Measurements from ENCODE around the gene KRT76.

The KRT76 gene

DNA sequence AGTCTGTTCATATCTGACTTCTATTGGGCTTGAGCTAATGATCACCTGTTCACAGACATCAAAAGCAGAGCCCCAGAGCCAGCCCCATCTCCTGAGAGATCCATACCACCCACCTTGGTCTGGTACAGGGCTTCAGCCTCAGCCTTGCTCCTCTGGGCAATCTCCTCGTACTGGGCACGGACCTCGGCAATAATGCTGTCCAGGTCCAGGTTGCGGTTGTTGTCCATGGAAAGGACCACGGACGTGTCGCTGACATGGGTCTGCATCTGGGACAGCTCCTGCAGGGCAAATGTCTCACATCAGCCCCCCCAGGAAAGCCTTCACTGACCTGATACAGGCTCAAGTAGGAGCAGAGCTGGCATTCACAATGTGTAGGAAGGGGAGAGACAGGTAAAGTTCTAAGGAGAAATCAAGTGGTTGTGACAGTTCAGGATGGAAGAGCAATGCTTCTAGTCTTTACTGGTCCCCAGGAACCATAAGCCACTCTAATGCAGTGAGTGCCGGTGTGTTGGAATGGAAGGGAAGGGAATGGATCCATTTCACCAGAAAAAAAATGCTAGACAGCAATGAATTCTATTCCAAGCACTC lies 31.5 kb upstream of the KRT76 start:
- no peak overlapping the region for H3K27ac ChIP-seq
- no peak overlapping the region for H3K4me3 ChIP-seq
- DNase-seq (ENCODE audit: low spot score), result no peak
- TF ChIP-seq, protein P1, sequence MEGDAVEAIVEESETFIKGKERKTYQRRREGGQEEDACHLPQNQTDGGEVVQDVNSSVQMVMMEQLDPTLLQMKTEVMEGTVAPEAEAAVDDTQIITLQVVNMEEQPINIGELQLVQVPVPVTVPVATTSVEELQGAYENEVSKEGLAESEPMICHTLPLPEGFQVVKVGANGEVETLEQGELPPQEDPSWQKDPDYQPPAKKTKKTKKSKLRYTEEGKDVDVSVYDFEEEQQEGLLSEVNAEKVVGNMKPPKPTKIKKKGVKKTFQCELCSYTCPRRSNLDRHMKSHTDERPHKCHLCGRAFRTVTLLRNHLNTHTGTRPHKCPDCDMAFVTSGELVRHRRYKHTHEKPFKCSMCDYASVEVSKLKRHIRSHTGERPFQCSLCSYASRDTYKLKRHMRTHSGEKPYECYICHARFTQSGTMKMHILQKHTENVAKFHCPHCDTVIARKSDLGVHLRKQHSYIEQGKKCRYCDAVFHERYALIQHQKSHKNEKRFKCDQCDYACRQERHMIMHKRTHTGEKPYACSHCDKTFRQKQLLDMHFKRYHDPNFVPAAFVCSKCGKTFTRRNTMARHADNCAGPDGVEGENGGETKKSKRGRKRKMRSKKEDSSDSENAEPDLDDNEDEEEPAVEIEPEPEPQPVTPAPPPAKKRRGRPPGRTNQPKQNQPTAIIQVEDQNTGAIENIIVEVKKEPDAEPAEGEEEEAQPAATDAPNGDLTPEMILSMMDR (IDR thresholded peaks at IDR 0.05), result no peak

DNA sequence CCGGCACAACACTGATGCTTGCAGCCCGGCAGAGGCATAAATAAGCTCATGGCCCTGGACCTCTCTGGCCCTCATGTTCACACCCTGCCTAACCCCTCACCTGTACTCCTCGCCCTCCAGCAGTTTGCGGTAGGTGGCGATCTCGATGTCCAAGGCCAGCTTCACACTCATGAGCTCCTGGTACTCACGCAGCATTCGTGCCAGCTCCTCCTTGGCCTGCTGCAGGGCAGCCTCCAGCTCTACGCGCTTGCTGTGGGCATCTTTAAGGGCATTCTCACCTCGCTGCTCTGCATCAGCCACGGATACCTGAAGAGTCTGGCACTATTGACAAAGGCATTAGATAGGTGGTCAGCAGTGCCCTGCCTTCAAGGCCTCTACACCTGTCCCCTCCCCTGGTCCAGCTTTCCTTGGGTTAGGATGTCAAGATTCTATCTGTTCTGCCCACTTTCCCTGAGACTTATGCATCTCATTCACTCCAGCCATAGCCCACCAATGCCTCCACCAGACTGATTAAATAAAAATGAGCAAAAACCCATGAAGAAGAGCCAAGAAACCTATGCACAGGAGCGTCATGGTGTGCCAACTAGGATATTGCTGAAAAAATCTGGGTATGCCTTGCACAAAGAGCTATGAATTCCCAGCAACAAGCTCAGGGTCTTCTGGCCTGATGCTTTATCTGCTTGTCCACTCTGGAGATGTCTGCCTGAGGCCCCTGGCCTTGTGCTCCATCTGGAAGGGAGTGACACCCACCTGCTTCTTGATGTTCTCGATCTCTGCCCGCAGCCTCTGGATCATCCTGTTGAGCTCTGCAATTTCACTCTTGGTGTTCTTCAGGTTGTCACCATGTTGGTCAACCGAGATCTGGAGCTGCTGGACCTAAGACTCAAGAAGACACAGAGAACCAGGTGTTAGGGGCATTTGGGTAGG lies 30.7 kb upstream of the KRT76 start:
- H3K27ac ChIP-seq, result no peak overlapping the region
- no peak for DNase-seq (ENCODE audit: low spot score)

DNA sequence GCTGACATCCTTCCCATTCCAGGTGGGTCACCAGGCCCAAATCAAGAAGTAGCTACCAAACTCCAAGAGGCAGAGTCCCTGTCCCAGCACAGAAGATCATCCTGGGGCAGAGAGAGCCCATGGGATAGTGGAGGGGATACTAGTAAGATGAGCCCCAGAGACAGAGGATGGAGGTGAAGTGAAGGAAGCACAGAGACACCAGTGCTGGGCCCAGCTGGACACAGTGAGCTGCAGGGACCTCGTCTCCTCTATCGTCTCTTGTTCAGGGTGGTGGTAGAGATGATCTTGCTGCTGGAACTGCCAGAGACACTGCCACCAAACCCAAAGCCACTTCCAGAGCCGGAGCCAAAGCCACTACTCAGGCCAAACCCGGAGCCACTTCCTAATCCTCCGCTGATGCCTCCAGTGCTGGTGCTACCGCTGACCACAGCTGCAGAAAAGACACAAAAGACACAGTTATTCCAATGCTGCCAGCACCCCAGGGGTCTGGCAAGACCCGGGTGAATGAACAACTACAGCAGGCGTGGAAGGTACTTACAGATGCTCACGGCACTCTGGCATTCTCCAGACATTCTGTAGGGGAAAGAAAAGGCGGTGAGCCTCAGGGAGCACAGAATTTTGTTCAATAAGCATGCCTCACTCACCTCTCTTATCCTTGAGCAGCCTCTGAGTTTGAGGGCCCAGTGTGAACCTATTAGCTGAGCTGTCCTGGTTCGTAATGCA lies 29.8 kb upstream of the KRT76 start:
- no peak overlapping the region for H3K27ac ChIP-seq
- TF ChIP-seq, protein P1 (IDR thresholded peaks at IDR 0.05), result no peak
- no peak overlapping the region for H3K4me3 ChIP-seq
- DNase-seq (ENCODE audit: low spot score), result no peak

More for the DNA sequence above, 30.7 kb upstream of the KRT76 start:
- TF ChIP-seq, protein P1 (IDR thresholded peaks at IDR 0.05), result no peak
- no peak overlapping the region for H3K4me3 ChIP-seq

DNA sequence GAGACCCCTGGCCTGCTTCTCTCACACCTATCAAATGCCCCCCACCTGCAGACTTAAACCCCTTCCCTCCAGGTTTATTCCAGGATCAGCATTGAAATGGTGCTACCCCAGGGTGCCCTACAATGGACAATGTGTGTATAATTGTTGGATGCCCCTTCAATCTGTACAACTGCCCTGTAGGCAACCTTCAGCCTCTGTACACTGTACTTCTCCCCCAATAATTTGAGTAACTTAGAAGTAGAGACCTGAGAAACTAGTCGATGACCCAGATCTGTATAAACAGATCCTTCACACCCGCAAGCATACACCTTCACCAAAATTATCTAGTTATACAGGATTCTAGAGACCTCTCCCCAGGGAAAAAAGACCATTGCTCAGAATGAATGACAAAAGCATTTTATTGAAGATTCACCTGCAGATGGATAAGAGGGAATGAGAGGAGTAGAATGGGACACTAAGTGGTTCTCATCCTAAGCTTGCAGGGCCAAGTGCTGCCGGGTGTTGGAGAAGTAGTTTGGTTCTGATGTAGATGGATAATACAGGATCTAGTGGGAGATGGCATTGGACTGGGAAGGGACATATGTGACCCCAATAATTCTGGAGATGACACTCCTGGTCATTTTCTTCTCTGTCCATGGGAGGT lies 29.1 kb upstream of the KRT76 start:
- no peak for DNase-seq (ENCODE audit: low spot score)
- TF ChIP-seq, protein P1 (IDR thresholded peaks at IDR 0.05), result no peak
- no peak overlapping the region for H3K27ac ChIP-seq
- no peak overlapping the region for H3K4me3 ChIP-seq

DNA sequence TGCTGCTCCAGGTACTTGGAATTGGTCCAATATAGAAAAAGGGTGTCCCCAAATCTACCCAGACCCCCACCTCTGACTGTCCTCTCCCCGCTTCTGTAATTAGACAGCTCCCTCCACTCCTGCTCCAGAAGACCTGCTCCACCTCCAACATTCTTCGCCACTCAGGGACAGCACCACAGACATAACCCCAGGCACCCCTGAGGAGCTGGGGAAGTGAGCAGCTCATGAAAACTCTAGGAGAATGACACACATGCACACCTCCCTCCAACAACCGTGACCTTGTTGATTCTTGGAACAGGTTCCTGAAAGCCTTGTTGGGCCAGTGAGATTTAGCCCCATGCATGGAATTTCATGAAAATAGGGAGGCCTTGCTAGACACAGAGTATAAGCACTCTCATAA lies 28.6 kb upstream of the KRT76 start:
- DNase-seq (ENCODE audit: low spot score), result no peak
- no peak overlapping the region for H3K27ac ChIP-seq
- TF ChIP-seq, protein P1 (IDR thresholded peaks at IDR 0.05), result no peak
- H3K4me3 ChIP-seq, result no peak overlapping the region

DNA sequence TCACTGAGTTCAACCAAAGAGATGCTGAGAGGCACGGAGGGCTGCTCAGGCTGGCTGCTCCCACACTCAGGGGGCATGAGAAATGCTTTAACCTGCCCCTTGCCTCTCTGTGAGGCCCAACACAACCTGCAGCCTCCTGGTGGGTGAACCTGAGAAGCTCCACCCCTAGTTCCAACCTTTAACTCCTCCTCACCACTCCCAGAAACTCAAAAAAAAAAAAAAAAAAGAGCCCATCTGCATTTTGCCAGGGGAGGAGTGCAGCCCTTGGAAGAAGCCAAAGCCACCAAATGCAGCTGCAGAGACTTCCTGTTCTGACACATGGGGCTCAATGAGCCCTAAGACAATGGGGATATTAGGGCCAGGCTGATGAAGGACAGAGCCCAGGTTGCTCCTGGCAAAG lies 27.9 kb upstream of the KRT76 start:
- no peak overlapping the region for H3K27ac ChIP-seq
- TF ChIP-seq, protein P1 (IDR thresholded peaks at IDR 0.05), result no peak
- no peak overlapping the region for H3K4me3 ChIP-seq
- DNase-seq (ENCODE audit: low spot score), result no peak
